Fibroblast of lung (primary cell): ENCODE data around the gene PRPSAP2. TPM values are rescaled to one million over a fixed set of nuclear protein-coding genes. Genes with fewer than 3 reads are reported as not detected.
"Not testable (repeated sequence)": the region's sequence is repeated elsewhere in the genome, so short reads cannot be mapped to it uniquely, and the experiment has no call there.

Experiments used
- DNase-seq, 2 donors: peaks; one replicate each; pipeline versions ENCODE4 v3.0.0 to v3.0.0-alpha.2; 2010; ENCODE audit warnings: low read depth in 2 of 2
- H2AFZ ChIP-seq: 2 replicates; pipeline ENCODE4 v1.5.1; 2012; ENCODE audit warnings: low read length, control low read depth, inconsistent platforms
- H3K27ac ChIP-seq: 2 replicates; pipeline ENCODE4 v1.5.1; 2011; ENCODE audit warnings: low read length, control low read depth; ENCODE audit not compliant: insufficient read depth
- H3K27me3 ChIP-seq: 2 replicates; pipeline ENCODE4 v1.5.1; 2011; ENCODE audit warnings: mild to moderate bottlenecking, low read length; ENCODE audit not compliant: control insufficient read depth, insufficient read depth
- H3K36me3 ChIP-seq: 2 replicates; pipeline ENCODE4 v1.5.1; 2011; ENCODE audit warnings: low read length; ENCODE audit not compliant: control insufficient read depth, insufficient read depth
- H3K4me1 ChIP-seq: 2 replicates; pipeline ENCODE4 v1.5.1; 2011; ENCODE audit warnings: low read length; ENCODE audit not compliant: control insufficient read depth, insufficient read depth; ENCODE audit errors: extremely low read depth
- H3K4me2 ChIP-seq: 2 replicates; pipeline ENCODE4 v1.5.1; 2011; ENCODE audit warnings: low read length, control low read depth; ENCODE audit not compliant: insufficient read depth; ENCODE audit errors: extremely low read depth
- H3K4me3 ChIP-seq, 4 experiments: fragments of 200-600 bp in 1 of 4; sonication (generic) in 1 of 4; replicated peaks in 1 of 4; 2 replicates each; pipeline ENCODE4 v1.5.1; 2011 to 2016; ENCODE audit warnings: low read length in 4 of 4, low read depth in 3 of 4, mild to moderate bottlenecking in 3 of 4, control low read depth in 2 of 4, inconsistent platforms in 1 of 4, mixed read lengths in 1 of 4; ENCODE audit not compliant: insufficient read depth in 1 of 4; ENCODE audit errors: control extremely low read depth in 1 of 4
- H3K79me2 ChIP-seq: 2 replicates; pipeline ENCODE4 v1.5.1; 2012; ENCODE audit warnings: mild to moderate bottlenecking, low read length, inconsistent platforms; ENCODE audit not compliant: control insufficient read depth, insufficient read depth
- H3K9ac ChIP-seq: 2 replicates; pipeline ENCODE4 v1.5.1; 2011; ENCODE audit warnings: mild to moderate bottlenecking, low read length, control low read depth; ENCODE audit not compliant: insufficient read depth
- H3K9me3 ChIP-seq: 2 replicates; pipeline ENCODE4 v1.5.1; 2012; ENCODE audit warnings: low read depth, low read length; ENCODE audit not compliant: control insufficient read depth, insufficient read depth
- H4K20me1 ChIP-seq: 2 replicates; pipeline ENCODE4 v1.5.1; 2011; ENCODE audit warnings: low read length; ENCODE audit not compliant: control insufficient read depth, insufficient read depth; ENCODE audit errors: extremely low read depth
- EZH2 ChIP-seq: IDR thresholded peaks from 2 replicates; pipeline ENCODE4 v1.5.1; 2012; ENCODE audit warnings: low read length, control low read depth, mild to moderate bottlenecking; ENCODE audit errors: missing control alignments
- polyA plus RNA-seq, 2 donors: library from polyadenylated mRNA; depleted of rRNA in 1 of 2; stranded (reverse) in 1 of 2; unstranded in 1 of 2; fragments of >200 nt; gene quantifications; 2 replicates each; pipeline ENCODE4 v1.2.1, GENCODE V29; 2011 to 2012; ENCODE audit warnings: missing spikeins in 1 of 2
- total RNA-seq: library from RNA; depleted of rRNA; stranded (reverse); fragments of >200 nt; gene quantifications from 2 replicates; pipeline ENCODE4 v1.2.1, GENCODE V29; 2014
- TF ChIP-seq, protein P1 (sequence below), 2 donors: IDR thresholded peaks in 1 of 2; conservative IDR thresholded peaks in 1 of 2; 1 replicate in 1 of 2; 2 replicates in 1 of 2; pipeline ENCODE4 v1.5.1; 2011 to 2012; ENCODE audit warnings: low read length in 2 of 2, control low read depth in 1 of 2, inconsistent platforms in 1 of 2, low read depth in 1 of 2, mild to moderate bottlenecking in 1 of 2

Gene PRPSAP2
- total and polyA plus RNA-seq, 2 donors (not counting 1 experiment from before 2014, with no cell fraction given): 23.1 to 47.4 TPM

DNA sequence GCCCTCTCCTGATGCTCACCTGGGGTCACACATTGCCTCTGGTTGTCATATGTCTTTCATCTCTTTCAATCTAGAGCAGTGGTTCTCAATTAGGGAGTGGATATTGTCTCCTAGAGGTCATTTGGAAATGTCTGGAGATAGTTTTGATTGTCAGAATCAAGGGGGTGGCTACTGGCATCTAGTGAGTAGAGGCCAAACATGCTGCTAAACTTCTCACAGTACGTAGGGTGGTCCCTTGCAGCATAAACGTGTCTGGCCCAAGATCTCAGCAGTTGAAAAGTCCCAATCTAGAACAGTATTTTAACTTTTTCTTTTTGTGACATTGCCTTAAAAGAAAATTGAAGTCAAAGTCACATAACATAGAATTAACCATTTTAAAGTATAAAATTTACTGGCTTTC lies 63.6 kb downstream of the PRPSAP2 start:
- TF ChIP-seq, protein P1, sequence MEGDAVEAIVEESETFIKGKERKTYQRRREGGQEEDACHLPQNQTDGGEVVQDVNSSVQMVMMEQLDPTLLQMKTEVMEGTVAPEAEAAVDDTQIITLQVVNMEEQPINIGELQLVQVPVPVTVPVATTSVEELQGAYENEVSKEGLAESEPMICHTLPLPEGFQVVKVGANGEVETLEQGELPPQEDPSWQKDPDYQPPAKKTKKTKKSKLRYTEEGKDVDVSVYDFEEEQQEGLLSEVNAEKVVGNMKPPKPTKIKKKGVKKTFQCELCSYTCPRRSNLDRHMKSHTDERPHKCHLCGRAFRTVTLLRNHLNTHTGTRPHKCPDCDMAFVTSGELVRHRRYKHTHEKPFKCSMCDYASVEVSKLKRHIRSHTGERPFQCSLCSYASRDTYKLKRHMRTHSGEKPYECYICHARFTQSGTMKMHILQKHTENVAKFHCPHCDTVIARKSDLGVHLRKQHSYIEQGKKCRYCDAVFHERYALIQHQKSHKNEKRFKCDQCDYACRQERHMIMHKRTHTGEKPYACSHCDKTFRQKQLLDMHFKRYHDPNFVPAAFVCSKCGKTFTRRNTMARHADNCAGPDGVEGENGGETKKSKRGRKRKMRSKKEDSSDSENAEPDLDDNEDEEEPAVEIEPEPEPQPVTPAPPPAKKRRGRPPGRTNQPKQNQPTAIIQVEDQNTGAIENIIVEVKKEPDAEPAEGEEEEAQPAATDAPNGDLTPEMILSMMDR (conservative IDR thresholded peaks at IDR 0.05 in 1 of 2, IDR thresholded peaks at IDR 0.05 in 1 of 2; ENCODE audit: low read depth in 1 of 2, low read length in 2 of 2): no peak
- no peak for TF ChIP-seq EZH2
- DNase-seq: no peak
- H3K36me3 ChIP-seq: peaks cover 2% of the 10 kb centered on the region
- H3K79me2 ChIP-seq: no peaks in the 10 kb centered on the region
- H3K9me3 ChIP-seq: no peaks in the 10 kb centered on the region
- no peaks in the 10 kb centered on the region for H4K20me1 ChIP-seq
- no peaks in the 10 kb centered on the region for H3K27me3 ChIP-seq
- no peak overlapping the region for H3K4me3 ChIP-seq
- H3K4me1 ChIP-seq: no peaks in the 10 kb centered on the region
- no peak overlapping the region for H3K9ac ChIP-seq
- H2AFZ ChIP-seq: no peak overlapping the region
- H3K27ac ChIP-seq: no peak overlapping the region
- no peak overlapping the region for H3K4me2 ChIP-seq

DNA sequence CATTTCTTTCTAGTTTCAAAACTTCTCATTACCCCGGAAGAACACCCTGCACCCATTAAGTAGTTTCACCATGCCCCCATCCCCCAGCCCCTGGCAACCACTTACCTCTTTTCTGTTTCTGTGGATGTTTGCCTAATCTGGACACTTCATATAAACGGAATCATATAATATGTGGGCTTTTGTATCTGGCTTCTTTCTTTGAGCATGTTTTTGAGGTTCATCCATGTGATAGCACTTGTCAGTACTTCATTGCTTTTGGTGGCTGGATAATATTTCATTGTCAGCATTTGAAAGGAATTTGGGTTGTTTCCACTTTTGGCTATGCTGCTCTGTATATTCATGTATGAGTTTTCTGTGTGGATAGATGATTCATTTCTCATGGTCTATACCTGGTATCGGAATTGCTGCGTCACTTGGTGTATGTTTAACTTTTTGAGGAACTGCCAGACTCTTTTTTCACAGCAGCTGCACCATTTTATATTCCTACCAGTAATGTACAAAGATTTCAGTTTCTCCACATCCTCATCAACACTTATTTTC lies 64.1 kb downstream of the PRPSAP2 start:
- TF ChIP-seq, protein P1 (conservative IDR thresholded peaks at IDR 0.05 in 1 of 2, IDR thresholded peaks at IDR 0.05 in 1 of 2; ENCODE audit: low read depth in 1 of 2, low read length in 2 of 2): no peak
- no peak for TF ChIP-seq EZH2
- DNase-seq: peak; percentile 12 to 77
- Histone ChIP-seq H3K79me2 (no peaks in the 10 kb centered on the region), H3K9ac (no peak overlapping the region), H4K20me1 (no peaks in the 10 kb centered on the region), H3K4me2 (no peak overlapping the region), H3K4me3 (no peak overlapping the region), H3K4me1 (no peaks in the 10 kb centered on the region), H3K27me3 (no peaks in the 10 kb centered on the region), H2AFZ (no peak overlapping the region), H3K9me3 (no peaks in the 10 kb centered on the region), H3K27ac (no peak overlapping the region), H3K36me3 (peaks cover 2% of the 10 kb centered on the region)

DNA sequence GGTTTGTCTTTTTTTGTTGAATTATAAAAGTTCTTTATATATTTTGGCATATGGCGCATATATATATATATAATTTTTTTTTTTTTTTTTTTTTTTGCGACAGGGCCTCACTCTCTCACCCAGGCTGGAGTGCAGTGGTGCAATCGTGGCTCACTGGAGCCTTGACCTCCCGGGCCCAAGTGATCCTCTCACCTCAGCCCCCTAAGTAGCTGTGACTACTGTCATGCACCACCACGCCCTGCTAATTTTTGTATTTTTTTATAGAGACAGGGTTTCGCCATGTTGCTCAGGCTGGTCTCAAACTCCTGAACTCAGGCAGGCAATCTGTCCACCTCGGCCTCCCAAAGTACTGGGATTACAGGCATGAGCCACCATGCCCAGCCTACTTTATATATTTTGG lies 64.7 kb downstream of the PRPSAP2 start:
- not testable (repeated sequence) for H3K9me3 ChIP-seq, H3K9ac ChIP-seq, H3K36me3 ChIP-seq, H4K20me1 ChIP-seq, H3K4me1 ChIP-seq, H3K79me2 ChIP-seq, H3K4me3 ChIP-seq, H2AFZ ChIP-seq, H3K4me2 ChIP-seq, DNase-seq, H3K27ac ChIP-seq, H3K27me3 ChIP-seq
